ENCODE data around the gene CDKN2B-AS1. TPM values are rescaled to one million over a fixed set of nuclear protein-coding genes. Genes with fewer than 3 reads are reported as not detected.

Gene CDKN2B-AS1
- total RNA-seq, 1 experiment from 2014 or later, result not detected

GRCh38 chr9:22100626-22101025, 106.0 kb downstream of the CDKN2B-AS1 start:
- Histone ChIP-seq H4K5ac (ENCODE audit: insufficient read length, low read depth, low read length) (no peak overlapping the region), H3K56ac (ENCODE audit: insufficient read length, low read depth, low read length) (no peak overlapping the region), H3K4ac (ENCODE audit: low read depth, low read length) (no peak overlapping the region), H4K20me1 (ENCODE audit: control insufficient read depth, insufficient read depth, insufficient read length) (no peaks in the 10 kb centered on the region), H2AK5ac (ENCODE audit: insufficient read length, low read length) (no peak overlapping the region), H3T11ph (ENCODE audit: low read length) (no peak overlapping the region), H3K27me3 (ENCODE audit: insufficient read depth, low read length) (no peaks in the 10 kb centered on the region), H3K18ac (ENCODE audit: insufficient read length, low read depth, low read length) (no peak overlapping the region), H3K27ac (ENCODE audit: insufficient read length, low read depth, low read length) (no peak overlapping the region), H3K79me2 (ENCODE audit: insufficient read depth, low read length) (no peaks in the 10 kb centered on the region), H2BK20ac (ENCODE audit: low read depth, low read length, poor library complexity, severe bottlenecking) (no peak overlapping the region), H2BK15ac (ENCODE audit: low read depth, low read length) (no peak overlapping the region), H3K9me3 (ENCODE audit: control insufficient read depth, low read depth, low read length) (no peaks in the 10 kb centered on the region), H3K4me1 (ENCODE audit: insufficient read depth, low read length) (peaks cover 5% of the 10 kb centered on the region; the same call in 1 of the 2 replicates), H3K4me2 (ENCODE audit: insufficient read depth, insufficient read length, low read length) (no peak overlapping the region), H4K91ac (ENCODE audit: insufficient read length, low read depth, low read length) (no peak overlapping the region), H3K79me1 (ENCODE audit: insufficient read depth, low read depth, low read length, poor library complexity, severe bottlenecking) (no peaks in the 10 kb centered on the region), H2BK5ac (ENCODE audit: insufficient read length, low read length) (no peak overlapping the region), H3K23me2 (ENCODE audit: insufficient read length, low read depth, low read length, poor library complexity, severe bottlenecking) (no peaks in the 10 kb centered on the region), H2AFZ (ENCODE audit: low read length) (no peak overlapping the region), H3K23ac (ENCODE audit: insufficient read length, low read depth, low read length) (no peak overlapping the region), H3K14ac (ENCODE audit: insufficient read depth, low read length) (no peak overlapping the region), H2BK12ac (ENCODE audit: insufficient read length, low read depth, low read length) (no peak overlapping the region), H4K8ac (replicated peaks; ENCODE audit: insufficient read length, low read depth, low read length) (no peak overlapping the region), H2BK120ac (ENCODE audit: low read depth, low read length, poor library complexity, severe bottlenecking) (no peak overlapping the region), H3K9ac (ENCODE audit: extremely low read depth, insufficient read length, low read length) (no peak overlapping the region)
- peaks cover 19 to 20% of the 10 kb centered on the region in 2 experiments for H3K4me1 Mint-ChIP-seq
- no peaks in the 10 kb centered on the region for H3K36me3 Mint-ChIP-seq (ENCODE audit: insufficient read depth in 1 of 3, low read depth in 3 of 3)
- H3K27ac Mint-ChIP-seq, result no peak overlapping the region
- no peaks in the 10 kb centered on the region for H3K27me3 Mint-ChIP-seq (ENCODE audit: low read depth)
- H3K9me3 Mint-ChIP-seq, result no peaks in the 10 kb centered on the region
- no CpG with 5 or more reads among the region's 2 CpGs for WGBS (ENCODE audit: extremely low coverage, insufficient read length, low lambda C conversion rate)
- DNase-seq, result no peak
- H3K4me3 Mint-ChIP-seq, result no peak overlapping the region
- TF ChIP-seq CTCF (conservative IDR thresholded peaks at IDR 0.05), result peak; percentile 62

All from H9 (cell line).